H1 (cell line): Measurements from ENCODE around the gene PAQR8. TPM values are rescaled to one million over a fixed set of nuclear protein-coding genes. Genes with fewer than 3 reads are reported as not detected.

Source experiments
- CTCF ChIA-PET: fragments of 300-600 bp; sonication (Branson Sonifier 250); formaldehyde crosslinking; loops from one replicate; lab custom pipeline; 2021; ENCODE audit not compliant: partially characterized antibody; lab: Charles Lee
- POLR2A ChIA-PET: fragments of 300-600 bp; sonication (Branson Sonifier 250); formaldehyde crosslinking; loops from one replicate; lab custom pipeline; 2021; ENCODE audit warnings: inconsistent platforms; ENCODE audit not compliant: partially characterized antibody; lab: Charles Lee
- DNase-seq, 2 experiments: peaks; one replicate each; pipeline versions ENCODE4 v3.0.0 to v3.0.0-alpha.2; 2010 to 2022; ENCODE audit warnings: low spot score in 2 of 2, low read depth in 1 of 2, mixed read lengths in 1 of 2
- FAIRE-seq: peaks from 2 replicates; lab custom pipeline; 2011; peaks lifted over from hg19 to GRCh38; lab: Jason Lieb, UNC
- H2AFZ ChIP-seq: 2 replicates; pipeline ENCODE4 v1.8.1; 2012; ENCODE audit warnings: low read length, inconsistent platforms
- H2AK5ac ChIP-seq: 2 replicates; pipeline ENCODE4 v1.6.1; 2013; ENCODE audit warnings: low read depth, low read length
- H2BK120ac ChIP-seq: replicated peaks from 2 replicates; pipeline ENCODE3; 2013; ENCODE audit warnings: low read depth, low read length, inconsistent platforms
- H2BK12ac ChIP-seq: 2 replicates; pipeline ENCODE4 v1.6.1; 2013; ENCODE audit warnings: low read depth, low read length
- H2BK15ac ChIP-seq: 2 replicates; pipeline ENCODE4 v1.6.1; 2013; ENCODE audit warnings: low read length
- H2BK20ac ChIP-seq: 2 replicates; pipeline ENCODE4 v1.6.1; 2013; ENCODE audit warnings: low read length
- H2BK5ac ChIP-seq: 2 replicates; pipeline ENCODE4 v1.6.1; 2013; ENCODE audit warnings: low read depth, low read length
- H3K14ac ChIP-seq: 2 replicates; pipeline ENCODE4 v1.6.1; 2013; ENCODE audit warnings: inconsistent platforms; ENCODE audit not compliant: insufficient read length
- H3K18ac ChIP-seq: 2 replicates; pipeline ENCODE4 v1.6.1; 2013; ENCODE audit warnings: low read length; ENCODE audit errors: extremely low read depth
- H3K23ac ChIP-seq: 2 replicates; pipeline ENCODE4 v1.6.1; 2013; ENCODE audit warnings: inconsistent platforms; ENCODE audit not compliant: insufficient read length
- H3K23me2 ChIP-seq: 2 replicates; pipeline ENCODE4 v1.6.1; 2013; ENCODE audit warnings: low read depth, low read length
- H3K27ac ChIP-seq: 2 replicates; pipeline ENCODE4 v1.6.1; 2011; ENCODE audit warnings: low read depth, low read length, inconsistent platforms
- H3K27me3 ChIP-seq, 4 experiments: replicated peaks in 1 of 4; 1 replicate in 1 of 4; 2 replicates in 3 of 4; pipeline versions ENCODE4 v1.6.1 to v1.8.1; 2011 to 2013; ENCODE audit warnings: low read length in 3 of 4, mild to moderate bottlenecking in 3 of 4, inconsistent platforms in 2 of 4, mixed read lengths in 2 of 4, moderate library complexity in 1 of 4; ENCODE audit not compliant: control insufficient read depth in 3 of 4, insufficient read depth in 3 of 4; ENCODE audit errors: extremely low read depth in 1 of 4
- H3K36me3 ChIP-seq, 4 experiments: 2 replicates each; pipeline versions ENCODE4 v1.6.1 to v1.8.1; 2011 to 2013; ENCODE audit warnings: mild to moderate bottlenecking in 4 of 4, low read length in 3 of 4, moderate library complexity in 2 of 4, control low read depth in 1 of 4, inconsistent platforms in 1 of 4; ENCODE audit not compliant: insufficient read depth in 4 of 4, control insufficient read depth in 2 of 4
- H3K4ac ChIP-seq: replicated peaks from 2 replicates; pipeline ENCODE3; 2013; ENCODE audit warnings: low read length, low read depth, mixed read lengths, inconsistent platforms; ENCODE audit not compliant: insufficient read length
- H3K4me1 ChIP-seq, 4 experiments: replicated peaks in 1 of 4; 1 replicate in 1 of 4; 2 replicates in 3 of 4; pipeline versions ENCODE4 v1.6.1 to v1.8.1; 2011 to 2013; ENCODE audit warnings: low read length in 3 of 4, inconsistent platforms in 2 of 4, mixed read lengths in 1 of 4; ENCODE audit not compliant: insufficient read depth in 4 of 4, control insufficient read depth in 3 of 4
- H3K4me2 ChIP-seq, 2 experiments: 2 replicates each; pipeline versions ENCODE4 v1.6.1 to v1.8.1; 2011 to 2013; ENCODE audit warnings: low read depth in 2 of 2, low read length in 2 of 2, control low read depth in 1 of 2, inconsistent platforms in 1 of 2, mild to moderate bottlenecking in 1 of 2; ENCODE audit not compliant: insufficient read depth in 1 of 2
- H3K4me3 ChIP-seq, 4 experiments: fragments of 200-600, 300-600 bp in 1 of 4; sonication (generic), shearing (Covaris generic), sonication (Bioruptor Twin) in 1 of 4; 2 replicates each; pipeline versions ENCODE4 v1.5.1 to v1.8.1; 2011 to 2016; ENCODE audit warnings: low read length in 4 of 4, low read depth in 3 of 4, control low read depth in 2 of 4, inconsistent platforms in 2 of 4, mild to moderate bottlenecking in 2 of 4, mixed read lengths in 1 of 4, moderate library complexity in 1 of 4; ENCODE audit not compliant: insufficient read depth in 2 of 4; ENCODE audit errors: extremely low read depth in 1 of 4
- H3K56ac ChIP-seq: replicated peaks from 2 replicates; pipeline ENCODE3; 2013; ENCODE audit warnings: low read depth, mild to moderate bottlenecking, mixed read lengths, low read length, inconsistent platforms; ENCODE audit not compliant: insufficient read length
- H3K79me1 ChIP-seq: 2 replicates; pipeline ENCODE4 v1.6.1; 2013; ENCODE audit warnings: low read depth, low read length, control low read depth
- H3K79me2 ChIP-seq, 2 experiments: 2 replicates each; pipeline versions ENCODE4 v1.6.1 to v1.8.1; 2012 to 2013; ENCODE audit warnings: low read length in 2 of 2, mild to moderate bottlenecking in 2 of 2, inconsistent platforms in 1 of 2; ENCODE audit not compliant: insufficient read depth in 2 of 2, control insufficient read depth in 1 of 2
- H3K9ac ChIP-seq, 4 experiments: replicated peaks in 1 of 4; 1 replicate in 1 of 4; 2 replicates in 3 of 4; pipeline versions ENCODE4 v1.6.1 to v1.8.1; 2011 to 2013; ENCODE audit warnings: low read depth in 3 of 4, low read length in 3 of 4, control low read depth in 2 of 4, mild to moderate bottlenecking in 2 of 4, moderate library complexity in 2 of 4, inconsistent platforms in 1 of 4; ENCODE audit errors: extremely low read depth in 1 of 4
- H3K9me3 ChIP-seq, 2 experiments: 2 replicates each; pipeline versions ENCODE4 v1.6.1 to v1.8.1; 2012 to 2013; ENCODE audit warnings: mild to moderate bottlenecking in 2 of 2, moderate library complexity in 2 of 2, control low read depth in 1 of 2, inconsistent platforms in 1 of 2, low read depth in 1 of 2, low read length in 1 of 2, mixed read lengths in 1 of 2; ENCODE audit not compliant: insufficient read depth in 2 of 2
- H4K20me1 ChIP-seq, 2 experiments: replicated peaks in 1 of 2; 2 replicates each; pipeline versions ENCODE3 to v1.8.1; 2011 to 2013; ENCODE audit warnings: inconsistent platforms in 2 of 2, low read length in 2 of 2, mild to moderate bottlenecking in 1 of 2; ENCODE audit not compliant: insufficient read depth in 2 of 2, control insufficient read depth in 1 of 2
- H4K5ac ChIP-seq: 2 replicates; pipeline ENCODE4 v1.6.1; 2013; ENCODE audit warnings: low read length, low read depth, mixed read lengths, inconsistent platforms; ENCODE audit not compliant: insufficient read length
- H4K8ac ChIP-seq: 2 replicates; pipeline ENCODE4 v1.8.0; 2013; ENCODE audit warnings: mild to moderate bottlenecking, moderate library complexity, low read length, inconsistent platforms; ENCODE audit not compliant: insufficient read depth; ENCODE audit errors: extremely low read depth
- H4K91ac ChIP-seq: replicated peaks from 2 replicates; pipeline ENCODE3; 2013; ENCODE audit warnings: low read length, mixed read lengths, inconsistent platforms; ENCODE audit not compliant: insufficient read length
- GTF2F1 ChIP-seq: IDR thresholded peaks from 2 replicates; pipeline ENCODE4 v1.6.1; 2012; ENCODE audit warnings: low read depth, low read length, improper control_type of control experiment, borderline replicate concordance
- NANOG ChIP-seq: IDR thresholded peaks from 2 replicates; pipeline ENCODE4 v1.6.1; 2011; ENCODE audit warnings: low read length, low read depth, mild to moderate bottlenecking, inconsistent platforms; ENCODE audit not compliant: insufficient read depth, poor library complexity, severe bottlenecking
- SRF ChIP-seq: IDR thresholded peaks from 2 replicates; pipeline ENCODE4 v1.6.1; 2011; ENCODE audit warnings: mild to moderate bottlenecking, low read depth, low read length, moderate library complexity
- WGBS, 2 experiments: shearing (Covaris generic) in 1 of 2; methylation state at CpG; one replicate each; pipeline versions ENCODE4 v1.1.6 to v1.1.7; 2013 to 2015; ENCODE audit warnings: low lambda C conversion rate in 2 of 2, mixed read lengths in 2 of 2, inconsistent platforms in 1 of 2, low coverage in 1 of 2, missing lambda C conversion rate in 1 of 2; ENCODE audit not compliant: insufficient replicate concordance in 2 of 2, insufficient coverage in 1 of 2, insufficient read length in 1 of 2; ENCODE audit errors: extremely low coverage in 1 of 2, missing lambda C conversion rate in 1 of 2; 5-methylcytosine and 5-hydroxymethylcytosine counted together
- polyA plus RNA-seq, 7 experiments: library from polyadenylated mRNA; depleted of rRNA in 3 of 7; stranded (reverse) in 5 of 7; unstranded in 2 of 7; fragments of >200 nt in 5 of 7; fragments of 200-250 nt in 2 of 7; gene quantifications; 1 replicate in 5 of 7; 2 replicates in 1 of 7; 4 replicates in 1 of 7; pipeline versions ENCODE4 v1.2.1 to v1.2.3, GENCODE V29; 2011 to 2013; ENCODE audit warnings: missing spikeins in 2 of 7, mixed read lengths in 2 of 7
- total RNA-seq: library from RNA; stranded (reverse); fragmentation: NEBNext Ultra II Directional; extraction: Animal tissue kit (Norgen Biotek cat#: 25700); gene quantifications from 2 replicates; pipeline ENCODE4 v1.2.1, GENCODE V29; 2021

Gene PAQR8
- total and polyA plus RNA-seq, 2 of the 8 experiments (the other 6 are each of a cell fraction or from before 2014, with no cell fraction given): 7.6 to 9.6 TPM

GRCh38 chr6:52435345-52435744 lies 73.4 kb downstream of the PAQR8 start:
- FAIRE-seq: no peak
- Histone ChIP-seq H3K23me2 (no peaks in the 10 kb centered on the region), H3K23ac (no peak overlapping the region), H3K4me1 (no peaks in the 10 kb centered on the region), H2BK20ac (no peak overlapping the region), H3K4me3 (no peak overlapping the region), H3K9me3 (no peaks in the 10 kb centered on the region), H3K36me3 (no peaks in the 10 kb centered on the region; a peak in 1 of 8 replicates), H4K8ac (no peak overlapping the region), H3K18ac (no peak overlapping the region), H4K20me1 (no peaks in the 10 kb centered on the region), H2AFZ (no peak overlapping the region), H2AK5ac (no peak overlapping the region), H3K4me2 (no peak overlapping the region), H2BK120ac (no peak overlapping the region), H3K4ac (no peak overlapping the region), H3K27ac (no peak overlapping the region), H3K79me2 (no peaks in the 10 kb centered on the region), H2BK5ac (no peak overlapping the region), H3K14ac (no peak overlapping the region), H4K5ac (no peak overlapping the region), H3K27me3 (no peaks in the 10 kb centered on the region), H3K56ac (no peak overlapping the region), H2BK12ac (no peak overlapping the region), H4K91ac (no peak overlapping the region), H3K9ac (no peak overlapping the region), H2BK15ac (no peak overlapping the region), H3K79me1 (no peaks in the 10 kb centered on the region)
- 83% methylated on average over 1 of the region's 1 CpG; no CpG with 5 or more reads in 1 of the 2 experiments for WGBS, 2 experiments
- no peak for DNase-seq
- POLR2A ChIA-PET: no interaction called here
- CTCF ChIA-PET: no interaction called here
- TF ChIP-seq SRF (no peak), NANOG (no peak), GTF2F1 (no peak)
